Right atrium auricular region (tissue), 2 donors: ENCODE results near the gene GADD45A. TPM values are rescaled to one million over a fixed set of nuclear protein-coding genes. Genes with fewer than 3 reads are reported as not detected.

Experiments used
- DNase-seq: peaks from one replicate; pipeline ENCODE4 v3.0.0-alpha.2; 2019; ENCODE audit warnings: low spot score
- H3K27ac ChIP-seq, 2 donors: fragments of 200-600 bp; sonication (generic); 1 replicate in 1 of 2; 2 replicates in 1 of 2; pipeline ENCODE4 v1.5.1; 2016 to 2019
- H3K27me3 ChIP-seq, 2 donors: fragments of 200-600 bp; sonication (generic); one replicate each; pipeline versions ENCODE4 v1.5.1 to v1.6.0; 2017 to 2019
- H3K36me3 ChIP-seq: fragments of 200-600 bp; sonication (generic); one replicate; pipeline ENCODE4 v1.5.1; 2016
- H3K4me1 ChIP-seq, 2 donors: fragments of 200-600 bp; sonication (generic); one replicate each; pipeline versions ENCODE4 v1.5.1 to v1.6.0; 2017 to 2019
- H3K4me3 ChIP-seq, 2 donors: fragments of 200-600 bp; sonication (generic); 1 replicate in 1 of 2; 2 replicates in 1 of 2; pipeline ENCODE4 v1.5.1; 2017 to 2019; ENCODE audit warnings: mild to moderate bottlenecking in 1 of 2, moderate library complexity in 1 of 2
- H3K9me3 ChIP-seq, 2 donors: fragments of 200-600 bp; sonication (generic); one replicate each; pipeline ENCODE4 v1.5.1; 2019
- CTCF ChIP-seq, 2 donors: fragments of 200-600 bp; sonication (generic); IDR thresholded peaks; one replicate each; pipeline ENCODE4 v1.5.1; 2019; ENCODE audit warnings: antibody characterized with exemption in 2 of 2
- total RNA-seq, 2 donors: library from RNA; depleted of rRNA; stranded (reverse); fragments of >200 nt; gene quantifications; one replicate each; pipeline ENCODE4 v1.1.0, GENCODE V29; 2016

The GADD45A gene
- total RNA-seq, 2 donors from 2014 or later = 25.3 to 26.6 TPM

- Histone ChIP-seq H3K27ac (peak overlapping the region in 1 of 2 donors; percentile 20), H3K4me1 (peaks cover 0 to 52% of the 10 kb centered on the region in 2 donors)
- no peak for TF ChIP-seq CTCF (IDR thresholded peaks at IDR 0.05)
Observed at GRCh38 chr1:67711158-67711854, 26.3 kb downstream of the GADD45A start.

GRCh38 chr1:67711855-67712212, 26.8 kb downstream of the GADD45A start:
- H3K4me1 ChIP-seq = peaks cover 0 to 48% of the 10 kb centered on the region in 2 donors
- no peak for TF ChIP-seq CTCF (IDR thresholded peaks at IDR 0.05)
- no peak overlapping the region for H3K4me3 ChIP-seq
- H3K27me3 ChIP-seq = no peaks in the 10 kb centered on the region
- no peak for DNase-seq
- H3K9me3 ChIP-seq = no peaks in the 10 kb centered on the region
- no peaks in the 10 kb centered on the region for H3K36me3 ChIP-seq
- no peak overlapping the region for H3K27ac ChIP-seq

More at GRCh38 chr1:67711158-67711854, 26.3 kb downstream of the GADD45A start:
- no peak for DNase-seq
- H3K27me3 ChIP-seq = no peaks in the 10 kb centered on the region
- no peak overlapping the region for H3K4me3 ChIP-seq
- H3K9me3 ChIP-seq = no peaks in the 10 kb centered on the region
- H3K36me3 ChIP-seq = no peaks in the 10 kb centered on the region

GRCh38 chr1:67713057-67713846, 28.3 kb downstream of the GADD45A start:
- no peaks in the 10 kb centered on the region for H3K36me3 ChIP-seq
- peaks cover 0 to 39% of the 10 kb centered on the region in 2 donors for H3K4me1 ChIP-seq
- no peaks in the 10 kb centered on the region for H3K27me3 ChIP-seq
- TF ChIP-seq CTCF (IDR thresholded peaks at IDR 0.05) = no peak
- no peak for DNase-seq
- H3K9me3 ChIP-seq = no peaks in the 10 kb centered on the region
- no peak overlapping the region for H3K27ac ChIP-seq
- no peak overlapping the region for H3K4me3 ChIP-seq

GRCh38 chr1:67715819-67716218, 30.8 kb downstream of the GADD45A start:
- Histone ChIP-seq H3K36me3 (no peaks in the 10 kb centered on the region), H3K27me3 (no peaks in the 10 kb centered on the region), H3K4me3 (no peak overlapping the region), H3K4me1 (peaks cover 0 to 32% of the 10 kb centered on the region in 2 donors), H3K27ac (no peak overlapping the region), H3K9me3 (no peaks in the 10 kb centered on the region)
- no peak for TF ChIP-seq CTCF (IDR thresholded peaks at IDR 0.05)
- no peak for DNase-seq

GRCh38 chr1:67716800-67717199, 31.8 kb downstream of the GADD45A start:
- Histone ChIP-seq H3K4me3 (no peak overlapping the region), H3K36me3 (no peaks in the 10 kb centered on the region), H3K27ac (no peak overlapping the region), H3K9me3 (no peaks in the 10 kb centered on the region), H3K4me1 (peaks cover 0 to 24% of the 10 kb centered on the region in 2 donors), H3K27me3 (no peaks in the 10 kb centered on the region)
- no peak for TF ChIP-seq CTCF (IDR thresholded peaks at IDR 0.05)
- DNase-seq = no peak
